SKM-1 treated with dmso at 0.1 percent for 144 hours (cell line): ENCODE results near the gene NAXE.
"Not testable (repeated sequence)": the region's sequence is repeated elsewhere in the genome, so short reads cannot be mapped to it uniquely, and the experiment has no call there.

ENCODE experiments used
- DNase-seq: peaks from one replicate; lab custom pipeline; 2025; ENCODE audit not compliant: unreplicated experiment; lab: John Stamatoyannopoulos, UW

NAXE gene

GRCh38 chr1:156592910-156593660 lies 1.5 kb downstream of the NAXE start:
- no peak for DNase-seq

DNA sequence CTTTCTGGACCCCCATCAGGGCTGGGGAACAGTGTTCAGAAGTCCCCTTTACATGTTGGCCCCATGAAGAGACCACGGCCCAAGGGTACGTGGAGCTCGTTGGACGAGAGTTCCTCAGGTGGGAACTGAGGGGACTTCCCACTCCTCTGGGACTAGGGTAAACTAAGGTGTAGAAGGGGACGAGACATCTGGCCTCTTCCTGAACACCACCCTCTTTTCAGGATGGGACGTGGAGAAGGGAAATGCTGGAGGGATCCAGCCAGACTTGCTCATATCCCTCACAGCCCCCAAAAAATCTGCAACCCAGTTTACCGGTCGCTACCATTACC lies 2.0 kb downstream of the NAXE start:
- no peak for DNase-seq

DNA sequence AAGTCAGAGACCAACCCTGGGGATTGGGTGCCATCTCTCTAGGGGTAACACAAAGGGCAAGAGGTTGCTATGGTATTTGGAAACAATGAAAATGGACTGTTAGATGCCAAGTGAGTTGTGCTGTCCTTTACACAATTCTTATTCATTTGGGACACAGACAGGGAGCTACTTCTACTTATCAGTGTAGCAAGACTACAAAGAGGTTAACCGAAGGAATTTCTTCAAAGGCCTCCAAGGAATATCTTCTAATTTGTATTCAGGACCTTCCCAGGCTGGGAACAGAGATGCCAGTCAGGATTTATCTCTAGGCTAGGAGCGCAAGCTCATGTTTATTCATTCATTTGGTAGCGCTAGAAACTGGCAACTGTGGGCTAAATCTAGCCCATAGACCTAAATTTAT lies 2.6 kb downstream of the NAXE start:
- DNase-seq = no peak

GRCh38 chr1:156595016-156595415 lies 3.4 kb downstream of the NAXE start:
- no peak for DNase-seq

DNA sequence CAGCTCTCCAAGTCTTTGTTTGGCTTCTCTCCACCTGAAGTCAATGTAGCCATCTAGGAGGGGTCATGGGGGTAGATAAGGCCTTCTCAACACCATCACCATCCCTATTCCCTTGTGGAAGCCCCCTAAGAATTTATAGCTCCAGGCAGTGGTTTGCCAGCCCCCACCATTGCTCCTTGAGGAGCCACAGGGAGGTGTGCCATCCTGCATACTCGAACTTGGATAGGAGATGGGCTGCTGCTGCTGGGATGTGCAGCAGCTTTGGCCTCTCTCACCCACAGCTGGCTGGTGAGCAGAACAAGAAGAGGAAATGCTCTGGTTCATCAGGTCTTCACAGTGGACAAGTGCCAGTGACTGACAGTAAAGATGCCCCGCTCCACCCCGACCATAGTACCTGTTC lies 4.8 kb downstream of the NAXE start:
- DNase-seq = no peak

- no peak for DNase-seq
Observed at GRCh38 chr1:156598125-156598524, 6.5 kb downstream of the NAXE start.

DNA sequence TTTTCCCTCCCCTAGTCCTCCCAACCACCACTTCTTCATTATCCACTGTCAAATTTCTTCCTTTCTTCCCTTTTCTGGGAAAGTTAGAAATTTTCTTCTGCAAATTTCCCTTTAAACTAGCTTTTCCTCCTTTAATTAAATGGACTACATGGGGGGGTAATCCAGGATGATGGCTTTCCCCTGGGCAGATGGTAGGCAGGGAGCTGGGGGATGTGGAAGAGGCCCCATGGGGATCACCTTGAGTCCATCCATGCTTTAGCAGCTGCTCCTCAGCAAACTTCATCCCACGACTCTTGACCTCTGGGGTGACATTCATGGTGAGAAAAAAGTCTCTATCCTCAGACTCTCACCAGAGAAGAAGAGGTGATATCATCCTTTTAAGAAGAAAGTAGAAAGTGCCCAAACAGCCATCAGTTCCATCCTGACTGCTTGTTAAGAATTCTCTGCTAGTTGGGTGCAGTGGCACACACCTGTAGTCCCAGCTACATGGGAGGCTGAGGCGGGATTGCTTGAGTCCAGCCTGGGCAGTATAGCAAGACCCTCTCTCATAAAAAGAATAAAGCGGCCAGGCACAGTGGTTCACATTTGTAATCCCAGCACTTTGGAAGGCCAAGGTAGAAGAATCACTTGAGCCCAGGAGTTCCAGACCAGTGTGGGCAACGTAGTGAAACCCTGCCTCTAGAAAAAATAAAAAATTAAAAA lies 7.3 kb downstream of the NAXE start:
- no peak for DNase-seq

DNA sequence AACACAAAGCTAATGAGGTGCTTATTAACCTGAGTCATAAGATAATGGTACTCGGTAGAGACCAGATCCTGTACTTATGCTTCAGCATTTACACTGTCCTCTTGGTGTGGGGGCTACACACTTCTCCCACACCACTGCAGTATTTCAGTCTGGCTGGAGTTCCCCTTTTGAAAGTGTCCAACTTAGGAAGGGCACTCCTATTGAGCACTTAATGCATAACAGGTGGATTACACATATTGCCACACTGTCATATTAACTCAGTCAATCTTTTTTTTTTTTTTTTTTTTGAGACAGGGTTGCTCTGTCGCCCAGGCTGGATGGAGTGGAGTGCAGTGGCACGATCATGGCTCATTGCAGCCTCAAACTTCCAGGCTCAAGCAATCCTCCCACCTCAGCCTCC lies 8.2 kb downstream of the NAXE start:
- DNase-seq = peak; percentile 86

GRCh38 chr1:156600733-156601121 lies 9.2 kb downstream of the NAXE start:
- DNase-seq = no peak

GRCh38 chr1:156601122-156601830 lies 9.7 kb downstream of the NAXE start, which contains the start of gene GPATCH4:
GPATCH4 (minus strand) TSS chr1:156601479.
- DNase-seq = peak; percentile 81

GRCh38 chr1:156601892-156602291 lies 10.3 kb downstream of the NAXE start:
- DNase-seq = no peak

GRCh38 chr1:156602557-156602993 lies 11.0 kb downstream of the NAXE start:
- DNase-seq = peak; percentile 60

GRCh38 chr1:156607344-156607743 lies 15.8 kb downstream of the NAXE start:
- not testable (repeated sequence) for DNase-seq

GRCh38 chr1:156608036-156608674 lies 16.6 kb downstream of the NAXE start:
- DNase-seq = peak; percentile 90

DNA sequence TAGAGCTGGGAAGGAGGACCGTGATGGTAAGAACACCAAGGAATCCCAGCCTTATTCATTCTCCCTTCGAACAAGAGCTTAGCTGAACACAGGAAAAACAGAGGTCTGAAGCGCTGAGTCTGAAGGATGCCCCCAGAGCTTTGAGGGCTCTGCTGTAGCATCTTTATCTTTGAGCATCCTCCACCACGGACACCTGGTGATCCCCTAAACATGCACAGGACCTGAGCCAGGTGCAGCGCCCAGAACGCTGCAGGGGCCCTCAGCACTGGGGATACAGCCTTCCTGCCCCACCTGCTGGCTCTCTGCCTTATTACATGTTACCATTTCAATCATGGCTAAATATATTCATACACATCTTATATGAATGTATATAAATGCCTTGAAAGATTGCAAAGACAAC lies 17.4 kb downstream of the NAXE start:
- peak; percentile 34 for DNase-seq

DNA sequence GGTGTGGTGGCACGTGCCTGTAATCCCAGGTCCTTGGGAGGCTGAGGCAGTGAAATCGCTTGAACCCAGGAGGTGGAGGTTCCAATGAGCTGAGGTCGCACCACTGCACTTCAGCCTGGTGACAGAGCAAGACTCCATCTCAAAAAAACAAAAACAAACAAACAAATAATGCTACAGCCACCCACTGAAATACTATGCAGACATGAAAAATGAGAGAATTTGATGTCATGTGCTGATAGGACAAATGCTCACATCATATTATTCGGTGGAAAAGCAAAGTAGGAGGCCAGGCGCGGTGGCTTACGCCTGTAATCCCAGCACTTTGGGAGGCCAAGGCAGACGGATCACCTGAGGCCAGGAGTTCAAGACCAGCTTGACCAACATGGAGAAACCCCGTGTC lies 18.5 kb downstream of the NAXE start:
- not testable (repeated sequence) for DNase-seq

DNA sequence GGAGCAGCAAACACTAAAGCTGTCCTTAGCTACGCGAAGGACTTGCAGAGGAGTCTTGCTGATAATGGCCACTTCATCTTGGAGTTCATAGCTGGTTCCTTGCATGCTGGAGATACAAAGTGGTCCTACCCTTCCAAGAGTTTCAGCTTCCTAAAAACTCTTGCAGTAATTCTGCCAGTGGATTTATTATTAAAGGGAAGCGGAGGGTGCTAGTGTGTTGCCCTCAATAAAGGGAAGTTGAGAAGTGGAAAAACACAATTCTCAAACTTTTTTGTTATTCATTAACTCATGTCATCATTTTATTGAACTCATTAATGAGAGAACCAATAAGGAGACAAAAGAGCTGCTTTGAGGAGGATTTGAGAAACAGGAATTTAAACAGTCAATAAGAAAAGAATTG lies 21.1 kb downstream of the NAXE start:
- no peak for DNase-seq

DNA sequence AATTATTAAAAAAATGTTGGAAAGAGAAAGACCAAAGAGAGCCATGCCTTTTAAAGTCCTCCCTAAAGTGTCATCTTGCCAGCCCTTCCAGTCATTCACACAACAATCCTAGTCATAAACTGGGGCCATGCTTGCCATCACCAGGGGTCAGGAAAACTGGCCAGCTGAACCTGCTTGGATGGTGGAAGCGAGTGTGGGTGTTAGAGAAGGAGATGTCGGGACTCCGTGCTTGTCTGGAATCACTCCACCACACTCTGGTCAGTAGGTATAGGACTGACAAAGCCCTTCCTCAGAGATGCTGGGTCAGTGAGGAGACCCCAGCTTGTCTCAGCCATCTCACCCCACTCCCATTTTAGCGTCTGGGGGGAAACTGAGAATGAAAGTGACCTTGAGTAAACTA lies 24.4 kb downstream of the NAXE start:
- no peak for DNase-seq

DNA sequence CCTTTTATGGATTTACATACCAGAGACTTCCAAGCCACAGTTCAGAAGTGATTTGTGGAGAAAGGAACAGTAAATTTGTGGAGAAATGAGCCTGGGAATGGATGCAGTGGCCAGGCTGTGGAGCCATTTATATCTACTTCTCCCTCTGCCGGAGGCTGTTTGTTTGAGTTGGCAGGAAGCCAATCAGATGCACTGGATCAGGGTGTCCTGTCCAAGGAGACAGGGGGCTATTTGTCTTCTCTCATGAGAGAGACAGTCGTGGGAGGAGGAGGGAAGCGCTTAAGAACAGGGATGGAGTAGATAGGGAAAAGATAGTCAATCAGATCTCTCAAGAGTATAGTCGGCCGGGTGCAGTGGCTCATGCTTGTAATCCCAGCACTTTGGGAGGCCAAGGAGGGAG lies 24.9 kb downstream of the NAXE start:
- DNase-seq = no peak

- peak; percentile 34 for DNase-seq
Observed at GRCh38 chr1:156618853-156619581, 27.4 kb downstream of the NAXE start, which contains the start of gene HAPLN2. HAPLN2 (plus strand) TSS chr1:156619415; CDS start chr1:156623491, 4,076 bp downstream.

DNA sequence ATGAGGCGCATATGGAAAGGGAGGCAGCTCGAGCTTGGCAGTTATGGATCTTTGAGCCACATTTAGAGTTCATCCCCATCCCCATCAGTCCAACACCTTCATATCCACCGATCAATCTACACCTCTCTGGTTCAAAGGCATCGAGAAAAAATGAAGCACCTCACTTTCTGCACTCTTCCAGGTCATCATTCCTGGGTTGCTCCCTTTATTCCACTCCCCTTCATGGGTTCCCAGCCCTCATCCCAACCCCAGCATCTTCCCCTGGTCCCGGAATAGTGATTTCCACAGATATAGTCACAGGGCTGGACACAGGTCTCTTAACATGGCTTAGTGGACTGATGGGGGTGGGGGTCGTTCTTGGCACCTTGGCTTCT lies 28.0 kb downstream of the NAXE start:
- no peak for DNase-seq
